GM12874 (cell line): ENCODE results near the gene VSNL1.

ENCODE experiments used
- CTCF ChIP-seq: IDR thresholded peaks from 2 replicates; pipeline ENCODE4 v1.5.1; 2011; ENCODE audit warnings: low read depth, mild to moderate bottlenecking, control low read depth, low read length, moderate library complexity; ENCODE audit not compliant: insufficient read depth

Gene VSNL1

GRCh38 chr2:17605696-17606095 is 65.2 kb downstream of the VSNL1 start:
- TF ChIP-seq CTCF = no peak

- TF ChIP-seq CTCF = no peak
Observed at GRCh38 chr2:17606851-17607250, 66.4 kb downstream of the VSNL1 start.

DNA sequence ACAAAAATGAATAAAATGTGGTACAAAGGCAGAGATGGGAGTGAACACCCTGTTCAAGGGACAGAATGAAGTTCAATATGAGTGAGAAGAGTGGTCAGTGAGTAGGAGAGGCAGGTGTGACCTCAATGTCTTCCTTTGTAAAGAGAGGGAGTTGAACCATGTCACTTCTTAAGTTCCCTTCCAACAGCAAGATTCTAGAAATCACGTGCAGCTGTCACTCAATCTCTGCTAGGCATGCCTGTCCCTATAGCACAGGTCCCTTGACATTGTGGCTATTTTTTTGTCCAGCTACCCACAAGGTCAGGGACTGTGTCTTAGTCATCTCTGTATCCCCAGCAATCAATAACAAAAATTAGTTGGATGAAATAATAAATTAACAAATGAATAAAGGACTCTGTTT is 66.9 kb downstream of the VSNL1 start:
- TF ChIP-seq CTCF = no peak

DNA sequence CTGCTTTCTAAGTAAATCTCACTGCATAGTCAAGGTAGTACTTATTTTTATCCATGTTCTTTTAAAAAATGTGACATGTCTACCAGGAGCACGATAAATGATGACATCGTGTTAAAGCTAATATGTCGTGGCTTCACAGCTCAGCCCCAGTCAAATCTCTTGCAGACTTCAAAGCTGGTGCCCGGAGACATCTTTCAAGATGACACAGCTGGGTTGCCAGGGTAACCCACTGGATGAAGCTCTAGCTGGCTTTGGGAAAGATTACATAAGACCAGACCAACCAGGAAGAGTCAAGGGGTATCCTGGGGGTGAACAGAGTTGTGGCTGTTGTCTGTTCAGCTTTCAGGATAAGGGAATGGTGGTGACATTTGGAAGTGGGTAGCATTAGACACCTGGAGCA is 67.8 kb downstream of the VSNL1 start:
- TF ChIP-seq CTCF = no peak

GRCh38 chr2:17610521-17610920 is 70.0 kb downstream of the VSNL1 start:
- TF ChIP-seq CTCF = no peak

DNA sequence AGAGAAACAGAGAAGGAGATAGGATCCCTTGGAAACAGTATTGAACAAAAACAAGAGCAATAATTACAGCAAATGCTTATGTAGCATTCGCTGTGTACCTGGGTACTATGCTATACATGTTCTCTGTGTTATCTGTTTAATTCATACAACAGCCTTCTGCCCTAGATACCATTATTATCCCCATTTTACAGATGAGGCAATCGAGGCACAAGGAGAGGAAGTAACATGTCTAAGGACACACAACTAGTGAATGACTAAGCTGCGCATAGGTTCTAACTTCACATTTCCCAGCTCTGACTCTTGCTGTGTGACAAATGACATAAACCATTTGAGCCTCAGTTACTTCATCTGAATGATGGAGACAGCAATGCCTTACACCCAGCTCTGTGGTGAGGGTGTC is 70.5 kb downstream of the VSNL1 start:
- TF ChIP-seq CTCF = no peak

GRCh38 chr2:17614174-17614930 is 73.9 kb downstream of the VSNL1 start:
- no peak for TF ChIP-seq CTCF

GRCh38 chr2:17615147-17615546 is 74.7 kb downstream of the VSNL1 start:
- no peak for TF ChIP-seq CTCF
